GM12865 (cell line): ENCODE data around the gene MGMT.

Source experiments
- DNase-seq: peaks from one replicate; pipeline ENCODE4 v3.0.0; 2010; ENCODE audit warnings: low read depth
- H3K4me3 ChIP-seq: 2 replicates; pipeline ENCODE4 v1.5.1; 2011; ENCODE audit warnings: mild to moderate bottlenecking, low read depth, low read length, control low read depth
- TF ChIP-seq, protein P1 (sequence below): IDR thresholded peaks from 2 replicates; pipeline ENCODE4 v1.5.1; 2011; ENCODE audit warnings: low read length, control low read depth, low read depth, inconsistent platforms; ENCODE audit not compliant: insufficient read depth; ENCODE audit errors: missing control alignments

The MGMT gene

GRCh38 chr10:129624526-129624925, 157.5 kb downstream of the MGMT start:
- H3K4me3 ChIP-seq, result no peak overlapping the region
- DNase-seq, result no peak
- TF ChIP-seq, protein P1, sequence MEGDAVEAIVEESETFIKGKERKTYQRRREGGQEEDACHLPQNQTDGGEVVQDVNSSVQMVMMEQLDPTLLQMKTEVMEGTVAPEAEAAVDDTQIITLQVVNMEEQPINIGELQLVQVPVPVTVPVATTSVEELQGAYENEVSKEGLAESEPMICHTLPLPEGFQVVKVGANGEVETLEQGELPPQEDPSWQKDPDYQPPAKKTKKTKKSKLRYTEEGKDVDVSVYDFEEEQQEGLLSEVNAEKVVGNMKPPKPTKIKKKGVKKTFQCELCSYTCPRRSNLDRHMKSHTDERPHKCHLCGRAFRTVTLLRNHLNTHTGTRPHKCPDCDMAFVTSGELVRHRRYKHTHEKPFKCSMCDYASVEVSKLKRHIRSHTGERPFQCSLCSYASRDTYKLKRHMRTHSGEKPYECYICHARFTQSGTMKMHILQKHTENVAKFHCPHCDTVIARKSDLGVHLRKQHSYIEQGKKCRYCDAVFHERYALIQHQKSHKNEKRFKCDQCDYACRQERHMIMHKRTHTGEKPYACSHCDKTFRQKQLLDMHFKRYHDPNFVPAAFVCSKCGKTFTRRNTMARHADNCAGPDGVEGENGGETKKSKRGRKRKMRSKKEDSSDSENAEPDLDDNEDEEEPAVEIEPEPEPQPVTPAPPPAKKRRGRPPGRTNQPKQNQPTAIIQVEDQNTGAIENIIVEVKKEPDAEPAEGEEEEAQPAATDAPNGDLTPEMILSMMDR, result no peak

GRCh38 chr10:129626309-129626708, 159.3 kb downstream of the MGMT start:
- H3K4me3 ChIP-seq, result no peak overlapping the region
- TF ChIP-seq, protein P1, result no peak
- no peak for DNase-seq

DNA sequence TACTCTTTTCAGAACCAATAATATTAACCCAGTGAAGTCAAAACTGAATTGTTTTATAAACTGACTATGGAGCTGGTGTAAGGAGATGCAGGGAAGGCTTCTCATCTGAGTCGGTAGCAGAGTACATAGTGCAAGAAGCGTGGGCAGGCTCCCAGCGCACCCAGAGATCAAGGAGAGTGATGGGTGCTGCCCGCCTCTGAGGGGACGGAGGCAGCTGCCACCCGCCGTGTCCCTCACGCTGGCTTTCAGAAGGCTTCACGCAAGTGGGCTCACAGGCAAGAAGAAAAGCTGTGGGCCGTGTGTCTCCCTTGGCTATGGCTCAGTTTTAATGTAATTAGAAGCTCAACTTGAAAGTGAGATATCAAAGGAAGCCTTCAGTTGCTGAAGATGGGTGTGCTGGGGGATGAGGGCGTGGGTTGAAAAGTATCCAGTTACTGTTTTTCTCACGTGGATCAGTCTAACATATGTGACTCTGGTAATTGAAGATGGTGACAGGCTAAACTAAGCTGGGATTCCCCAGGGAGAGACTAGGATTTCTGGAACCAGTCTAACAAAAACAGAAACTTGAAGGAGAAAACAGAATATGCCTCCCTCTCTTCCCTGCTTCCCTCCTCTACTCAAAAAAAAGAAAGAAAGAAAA, 159.9 kb downstream of the MGMT start:
- no peak overlapping the region for H3K4me3 ChIP-seq
- DNase-seq, result no peak
- TF ChIP-seq, protein P1, result no peak

DNA sequence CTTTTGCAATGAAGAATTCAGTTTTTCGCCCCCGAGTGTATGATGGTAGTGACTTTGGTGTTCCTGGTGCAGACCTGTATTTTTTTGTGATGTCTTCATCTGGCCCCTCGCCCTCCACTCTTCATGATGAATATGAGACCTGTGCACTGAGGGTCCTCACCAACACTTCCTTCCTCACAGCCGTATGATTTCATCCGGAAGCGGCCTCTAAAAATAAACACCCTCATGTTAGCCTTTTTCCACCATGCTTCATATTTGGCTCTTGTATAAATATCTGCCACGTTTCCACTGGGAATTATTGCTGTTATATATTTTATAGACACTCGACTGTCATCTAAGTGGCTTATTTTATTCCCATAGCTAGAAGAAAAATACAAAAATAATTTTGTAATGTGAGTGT, 160.4 kb downstream of the MGMT start:
- H3K4me3 ChIP-seq, result no peak overlapping the region
- TF ChIP-seq, protein P1, result no peak
- DNase-seq, result no peak

DNA sequence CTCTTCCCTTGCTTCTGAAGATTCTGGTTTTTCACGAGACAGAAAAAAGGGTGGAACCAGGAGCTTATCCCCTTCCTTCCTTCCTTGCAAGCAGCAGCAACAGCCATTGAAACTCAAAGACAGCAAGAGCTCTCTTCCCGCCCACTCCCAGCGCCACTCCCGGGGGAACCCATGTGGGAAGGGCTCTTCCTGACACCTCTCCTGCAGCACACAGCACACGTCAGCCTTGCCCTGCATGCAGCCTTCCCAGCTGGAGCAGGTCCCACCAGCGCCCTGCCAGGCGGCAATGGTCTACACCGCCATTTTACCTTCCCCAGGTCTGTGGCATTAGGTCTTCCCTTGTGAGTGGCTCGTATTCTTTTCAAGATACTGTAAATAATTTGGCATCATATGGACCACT, 161.8 kb downstream of the MGMT start:
- H3K4me3 ChIP-seq, result no peak overlapping the region
- no peak for DNase-seq
- TF ChIP-seq, protein P1, result no peak

- no peak overlapping the region for H3K4me3 ChIP-seq
- TF ChIP-seq, protein P1, result no peak
- DNase-seq, result no peak
Measured at GRCh38 chr10:129629911-129630310, 162.9 kb downstream of the MGMT start.

DNA sequence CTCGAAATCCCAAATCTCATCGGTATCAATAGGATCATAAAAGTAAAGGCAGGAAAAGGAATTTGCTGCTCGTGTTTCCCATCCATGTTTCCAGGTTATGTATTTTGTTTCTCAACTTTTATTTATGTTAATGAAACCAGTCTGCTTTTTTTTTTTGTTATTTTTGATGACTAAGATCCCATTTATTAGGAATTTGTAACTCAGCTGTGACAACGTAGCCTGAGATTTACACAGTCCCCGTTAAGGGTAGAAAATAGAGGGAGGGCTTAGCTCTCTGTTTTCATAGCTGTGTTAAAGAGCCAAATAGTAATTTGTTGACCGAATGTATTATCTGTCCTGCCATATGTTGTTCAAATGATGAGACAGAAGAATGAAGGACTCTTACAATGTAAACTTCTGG, 164.0 kb downstream of the MGMT start:
- TF ChIP-seq, protein P1, result no peak

More for the DNA sequence above, 164.0 kb downstream of the MGMT start:
- no peak overlapping the region for H3K4me3 ChIP-seq
- DNase-seq, result no peak
